Measurements from ENCODE around the gene RAB37. TPM values are rescaled to one million over a fixed set of nuclear protein-coding genes. Genes with fewer than 3 reads are reported as not detected.

RAB37 gene
- total RNA-seq, 2 donors from 2014 or later: 13.6 to 18.1 TPM

DNA sequence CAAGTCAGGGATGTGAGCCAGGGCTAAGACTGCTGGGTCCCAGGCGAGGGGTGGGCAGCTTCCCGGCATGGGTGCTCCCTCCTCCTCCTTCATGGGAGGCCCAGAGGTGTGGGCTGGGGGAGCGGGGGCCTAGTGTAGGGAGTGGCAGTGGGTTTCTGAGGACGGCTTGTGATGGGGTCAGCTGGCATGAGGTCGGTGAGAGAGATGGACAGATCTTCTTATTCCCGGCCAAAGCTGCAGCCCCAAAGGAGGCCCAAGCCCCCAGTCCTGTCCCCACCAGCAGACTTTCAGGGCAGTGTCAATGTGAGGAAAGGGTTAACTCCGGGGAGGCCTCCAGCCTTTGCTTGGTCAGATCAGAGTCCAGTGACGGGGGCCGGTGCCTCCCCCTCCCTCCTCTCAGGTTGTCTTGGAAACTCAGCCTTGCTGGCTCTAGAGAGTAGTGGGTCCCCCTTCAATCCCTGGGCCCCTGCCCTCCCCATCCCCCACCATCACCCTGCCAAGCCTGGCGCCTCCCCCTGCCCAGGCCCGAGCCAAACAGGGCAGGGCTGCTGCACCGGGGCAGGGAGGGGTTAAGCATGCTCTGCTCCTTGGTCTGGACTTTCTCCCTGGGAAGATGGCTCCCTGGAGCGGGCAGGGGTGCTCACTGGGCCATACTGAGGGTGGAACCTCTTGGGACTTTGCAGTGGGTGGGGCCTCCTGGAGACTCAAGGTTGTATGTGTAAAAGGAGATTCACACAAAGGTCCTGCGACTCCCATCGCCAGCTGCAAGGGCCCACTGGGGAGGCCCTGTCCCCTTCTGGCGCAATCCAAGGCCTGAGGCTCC lies 26.7 kb downstream of the RAB37 start:
- peaks cover 12% of the 10 kb centered on the region for H3K4me1 Mint-ChIP-seq (ENCODE audit: low read depth)
- no peak for ATAC-seq (replicated peaks in 1 of 2)
- peaks cover 2 to 9% of the 10 kb centered on the region in 2 donors for H3K36me3 Mint-ChIP-seq (ENCODE audit: insufficient read depth in 2 of 2)
- no peaks in the 10 kb centered on the region for H3K9me3 Mint-ChIP-seq
- no peak overlapping the region for H3K27ac Mint-ChIP-seq
- no peak for DNase-seq
- no peak overlapping the region for H3K4me3 Mint-ChIP-seq
- no peaks in the 10 kb centered on the region for H3K27me3 Mint-ChIP-seq (ENCODE audit: low read depth)

DNA sequence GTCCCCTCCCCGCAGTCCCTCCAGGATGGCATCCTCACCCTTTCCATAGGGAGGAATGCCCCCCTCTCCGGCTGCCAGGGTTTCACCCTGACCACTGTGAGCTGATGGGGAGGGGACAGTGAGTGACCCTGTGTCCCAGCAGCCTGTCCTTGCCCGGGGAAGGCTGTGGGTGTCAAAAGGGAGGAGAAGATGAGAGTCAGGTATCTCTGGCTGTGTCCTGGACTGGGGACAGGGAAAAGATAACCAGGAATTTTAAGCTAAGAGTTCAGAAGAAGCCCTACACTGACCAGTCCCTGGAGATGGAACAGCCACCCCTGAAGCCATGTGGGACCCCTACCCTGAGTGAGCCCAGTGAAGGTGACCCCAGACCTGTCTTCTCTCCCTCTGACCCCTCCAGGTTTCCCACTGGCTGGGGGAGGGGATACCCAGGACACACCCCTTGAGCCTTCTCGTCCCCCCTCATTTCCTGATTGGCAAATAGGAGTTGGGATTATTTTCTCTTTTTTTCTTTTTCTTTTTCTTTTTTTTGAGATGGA lies 27.8 kb downstream of the RAB37 start:
- Mint-ChIP-seq H3K4me1 (ENCODE audit: low read depth) (peaks cover 1% of the 10 kb centered on the region), H3K36me3 (ENCODE audit: insufficient read depth in 2 of 2) (peaks cover 2 to 11% of the 10 kb centered on the region in 2 donors), H3K4me3 (no peak overlapping the region), H3K27me3 (ENCODE audit: low read depth) (no peaks in the 10 kb centered on the region), H3K27ac (peak overlapping the region; percentile 92), H3K9me3 (no peaks in the 10 kb centered on the region)
- no peak for DNase-seq
- no peak for ATAC-seq (replicated peaks in 1 of 2)

DNA sequence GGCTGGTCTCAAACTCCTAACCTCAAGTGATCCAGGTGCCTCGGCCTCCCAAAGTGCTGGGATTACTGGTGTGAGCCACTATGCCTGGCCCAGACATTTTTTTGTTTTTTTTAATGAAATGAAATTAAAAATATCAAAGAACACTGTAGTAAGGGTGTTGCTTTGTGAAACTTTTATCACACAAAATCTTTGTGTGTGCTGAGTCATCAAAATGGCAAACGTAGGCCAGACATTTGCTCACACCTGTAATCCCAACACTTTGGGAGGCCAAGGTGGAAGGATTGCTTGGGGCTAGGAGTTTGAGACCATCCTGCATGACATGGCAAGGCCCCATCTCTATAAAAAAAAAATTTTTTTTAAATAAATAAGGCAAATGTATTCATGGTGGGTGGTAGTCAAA lies 29.4 kb downstream of the RAB37 start:
- no peak overlapping the region for H3K4me3 Mint-ChIP-seq
- ATAC-seq (replicated peaks in 1 of 2) (no peak), DNase-seq (no peak)
- H3K4me1 Mint-ChIP-seq (ENCODE audit: low read depth): peaks cover 10% of the 10 kb centered on the region
- H3K27me3 Mint-ChIP-seq (ENCODE audit: low read depth): no peaks in the 10 kb centered on the region
- no peaks in the 10 kb centered on the region for H3K9me3 Mint-ChIP-seq
- H3K27ac Mint-ChIP-seq: no peak overlapping the region
- peaks cover 2 to 11% of the 10 kb centered on the region in 2 donors for H3K36me3 Mint-ChIP-seq (ENCODE audit: insufficient read depth in 2 of 2)

DNA sequence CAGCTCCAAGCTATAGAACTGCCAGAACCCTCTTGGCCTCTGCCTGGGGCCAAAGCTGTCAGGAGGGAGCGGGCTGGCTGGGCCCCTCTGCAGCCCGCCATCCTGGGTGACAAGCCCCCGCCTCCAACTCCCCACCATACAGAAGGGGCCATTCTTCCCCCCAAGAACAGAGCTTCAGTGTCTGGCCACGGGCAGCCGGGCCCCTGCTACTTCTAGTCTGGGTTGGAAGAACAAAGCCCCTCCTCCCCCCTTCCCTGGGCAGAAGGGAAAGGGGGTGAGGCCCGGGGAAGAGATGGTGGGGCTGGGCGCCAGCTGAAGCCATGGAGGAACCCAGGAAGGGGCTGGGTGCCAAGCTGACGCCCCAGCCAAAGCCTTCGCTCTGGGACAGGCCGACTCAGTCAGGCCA lies 30.1 kb downstream of the RAB37 start:
- no peak for DNase-seq
- H3K36me3 Mint-ChIP-seq (ENCODE audit: insufficient read depth in 2 of 2): peaks cover 2 to 11% of the 10 kb centered on the region in 2 donors
- H3K4me1 Mint-ChIP-seq (ENCODE audit: low read depth): peaks cover 10% of the 10 kb centered on the region
- H3K9me3 Mint-ChIP-seq: no peaks in the 10 kb centered on the region
- H3K27me3 Mint-ChIP-seq (ENCODE audit: low read depth): no peaks in the 10 kb centered on the region
- no peak overlapping the region for H3K4me3 Mint-ChIP-seq
- no peak overlapping the region for H3K27ac Mint-ChIP-seq
- ATAC-seq (replicated peaks in 1 of 2): no peak

DNA sequence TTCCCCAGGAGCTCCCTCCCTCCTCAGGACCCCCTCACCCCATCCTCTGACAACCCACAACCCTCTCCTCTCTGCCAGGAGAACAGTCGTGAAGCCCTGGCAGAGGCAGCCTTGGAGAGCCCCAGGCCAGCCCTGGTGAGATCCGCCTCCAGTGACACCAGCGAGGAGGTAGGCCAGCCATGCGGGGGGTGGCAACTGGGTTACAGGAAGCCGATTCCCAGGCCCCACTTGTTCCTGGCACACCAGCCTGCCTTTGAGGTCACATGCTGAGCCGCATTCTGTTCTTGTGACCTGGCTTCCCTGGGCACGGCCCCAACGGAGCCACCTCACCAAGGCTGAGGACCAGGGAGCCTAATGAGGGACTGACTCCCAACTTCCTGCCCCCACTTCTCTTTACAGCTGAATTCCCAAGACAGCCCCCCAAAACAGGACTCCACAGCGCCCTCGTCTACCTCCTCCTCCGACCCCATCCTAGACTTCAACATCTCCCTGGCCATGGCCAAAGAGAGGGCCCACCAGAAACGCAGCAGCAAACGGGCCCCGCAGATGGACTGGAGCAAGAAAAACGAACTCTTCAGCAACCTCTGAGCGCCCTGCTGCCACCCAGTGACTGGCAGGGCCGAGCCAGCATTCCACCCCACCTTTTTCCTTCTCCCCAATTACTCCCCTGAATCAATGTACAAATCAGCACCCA lies 31.2 kb downstream of the RAB37 start:
- Mint-ChIP-seq H3K36me3 (ENCODE audit: insufficient read depth in 2 of 2) (peaks cover 2 to 15% of the 10 kb centered on the region in 2 donors), H3K4me1 (ENCODE audit: low read depth) (peaks cover 12% of the 10 kb centered on the region), H3K27ac (peak overlapping the region; percentile 29), H3K4me3 (no peak overlapping the region), H3K9me3 (no peaks in the 10 kb centered on the region), H3K27me3 (ENCODE audit: low read depth) (no peaks in the 10 kb centered on the region)
- ATAC-seq (replicated peaks in 1 of 2): no peak
- DNase-seq: no peak

DNA sequence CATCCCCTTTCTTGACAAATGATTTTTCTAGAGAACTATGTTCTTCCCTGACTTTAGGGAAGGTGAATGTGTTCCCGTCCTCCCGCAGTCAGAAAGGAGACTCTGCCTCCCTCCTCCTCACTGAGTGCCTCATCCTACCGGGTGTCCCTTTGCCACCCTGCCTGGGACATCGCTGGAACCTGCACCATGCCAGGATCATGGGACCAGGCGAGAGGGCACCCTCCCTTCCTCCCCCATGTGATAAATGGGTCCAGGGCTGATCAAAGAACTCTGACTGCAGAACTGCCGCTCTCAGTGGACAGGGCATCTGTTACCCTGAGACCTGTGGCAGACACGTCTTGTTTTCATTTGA lies 31.7 kb downstream of the RAB37 start:
- DNase-seq: no peak
- no peaks in the 10 kb centered on the region for H3K27me3 Mint-ChIP-seq (ENCODE audit: low read depth)
- H3K9me3 Mint-ChIP-seq: no peaks in the 10 kb centered on the region
- H3K36me3 Mint-ChIP-seq (ENCODE audit: insufficient read depth in 2 of 2): peaks cover 2 to 15% of the 10 kb centered on the region in 2 donors
- no peak for ATAC-seq (replicated peaks in 1 of 2)
- H3K27ac Mint-ChIP-seq: peak overlapping the region; percentile 29
- H3K4me1 Mint-ChIP-seq (ENCODE audit: low read depth): peaks cover 17% of the 10 kb centered on the region
- no peak overlapping the region for H3K4me3 Mint-ChIP-seq

DNA sequence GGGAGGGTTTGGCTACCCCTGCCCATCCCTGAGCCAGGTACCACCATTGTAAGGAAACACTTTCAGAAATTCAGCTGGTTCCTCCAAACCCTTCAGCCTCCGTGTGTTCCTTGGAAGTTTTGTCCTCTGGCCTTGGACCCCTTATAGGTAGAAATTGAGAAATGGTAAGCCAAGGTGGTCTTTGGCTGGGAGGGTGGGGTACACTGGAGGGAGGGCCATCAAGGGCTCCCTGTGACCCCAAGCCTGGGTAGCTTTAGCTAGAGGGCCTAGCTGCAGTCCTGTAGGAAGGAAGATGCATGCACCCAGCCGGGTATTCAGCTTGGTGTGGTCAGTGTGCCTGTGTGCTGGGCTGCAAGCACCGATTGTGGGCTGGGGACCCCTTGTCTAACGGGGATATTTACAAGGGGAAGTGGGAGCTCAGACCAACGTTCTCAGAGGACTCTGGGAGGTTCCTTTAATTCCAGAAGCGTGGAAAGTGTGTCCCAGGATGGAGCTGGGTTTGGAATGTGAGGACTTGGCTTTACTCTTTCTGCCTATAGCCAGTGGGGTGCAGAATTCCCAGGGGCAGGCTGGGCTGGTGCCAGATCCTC lies 32.3 kb downstream of the RAB37 start:
- no peak for DNase-seq
- Mint-ChIP-seq H3K9me3 (no peaks in the 10 kb centered on the region), H3K4me3 (no peak overlapping the region), H3K36me3 (ENCODE audit: insufficient read depth in 2 of 2) (peaks cover 2 to 15% of the 10 kb centered on the region in 2 donors), H3K27ac (peak overlapping the region; percentile 29), H3K4me1 (ENCODE audit: low read depth) (peaks cover 24% of the 10 kb centered on the region), H3K27me3 (ENCODE audit: low read depth) (no peaks in the 10 kb centered on the region)
- ATAC-seq (replicated peaks in 1 of 2): no peak

DNA sequence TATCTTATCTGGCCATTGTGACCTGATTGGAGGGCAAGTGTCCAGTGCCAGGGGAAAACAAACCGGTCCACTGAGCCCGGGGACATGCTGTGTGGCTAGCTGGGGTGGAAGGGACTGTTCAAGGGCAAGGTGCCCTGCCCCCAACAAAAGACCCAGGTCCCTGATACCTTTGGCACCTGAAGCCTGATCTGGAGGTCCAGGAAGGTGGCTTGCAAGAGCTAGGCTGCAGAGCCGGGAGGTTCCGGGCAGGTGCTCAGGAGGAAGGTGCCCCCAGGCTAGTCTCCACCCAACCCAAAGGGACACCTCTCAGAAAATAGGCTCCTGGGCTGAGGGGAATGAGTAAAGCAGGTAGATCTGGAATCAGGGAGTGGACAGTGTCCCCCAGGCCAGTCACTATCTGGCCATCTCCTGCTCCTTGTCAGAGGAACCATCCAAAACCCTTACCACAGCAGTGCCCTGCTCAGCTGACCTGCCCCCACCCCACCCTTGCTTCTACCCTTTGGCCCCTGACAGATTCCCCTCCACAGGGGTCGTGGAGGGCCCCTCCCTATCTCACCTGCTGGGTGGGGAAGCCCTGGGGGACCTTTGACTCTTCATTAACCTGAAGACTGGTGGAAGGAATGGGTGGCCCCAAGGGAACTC lies 32.9 kb downstream of the RAB37 start:
- no peak overlapping the region for H3K4me3 Mint-ChIP-seq
- peak overlapping the region; percentile 27 for H3K27ac Mint-ChIP-seq
- peaks cover 2 to 15% of the 10 kb centered on the region in 2 donors for H3K36me3 Mint-ChIP-seq (ENCODE audit: insufficient read depth in 2 of 2)
- peaks cover 26% of the 10 kb centered on the region for H3K4me1 Mint-ChIP-seq (ENCODE audit: low read depth)
- no peaks in the 10 kb centered on the region for H3K27me3 Mint-ChIP-seq (ENCODE audit: low read depth)
- ATAC-seq (replicated peaks in 1 of 2) (no peak), DNase-seq (no peak)
- H3K9me3 Mint-ChIP-seq: no peaks in the 10 kb centered on the region

DNA sequence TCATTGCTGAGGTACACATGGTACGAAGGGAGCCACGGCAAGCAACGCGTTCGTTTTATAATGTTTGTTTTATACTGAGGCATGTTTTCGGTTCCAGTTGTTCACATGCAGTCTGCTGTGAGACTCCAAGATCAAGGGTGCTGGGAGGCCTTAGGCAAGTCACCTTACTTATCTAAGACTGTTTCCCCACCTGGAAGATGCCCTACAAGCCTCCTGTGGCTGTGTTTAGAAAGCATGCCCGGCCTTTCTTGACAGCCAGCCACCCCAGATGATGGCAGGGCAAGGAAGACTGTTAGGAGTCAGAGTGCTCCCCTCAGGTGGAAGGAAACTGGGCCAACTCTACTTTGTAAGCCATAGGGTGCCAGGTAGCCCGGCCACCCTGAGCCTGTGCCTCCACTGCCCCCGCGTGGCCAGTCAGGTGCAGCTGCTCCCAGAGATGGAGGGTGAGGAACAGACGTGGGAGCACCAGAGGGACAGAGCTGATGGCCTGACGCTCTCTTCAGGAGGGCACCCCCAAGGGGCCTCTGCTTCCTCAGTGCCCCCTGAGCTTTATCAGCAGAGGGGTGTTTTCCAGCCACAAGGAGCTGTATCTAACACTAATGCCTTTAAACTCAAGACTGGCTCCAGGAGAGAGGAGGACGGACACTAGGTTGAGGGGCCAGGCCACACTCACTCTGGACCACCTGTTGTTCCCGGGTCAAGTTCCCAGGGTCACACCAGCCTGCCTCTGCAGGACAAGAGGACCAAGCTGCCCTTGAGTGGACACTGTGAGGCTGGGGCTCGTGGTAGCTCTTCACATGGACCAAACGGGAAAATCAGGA lies 33.7 kb downstream of the RAB37 start:
- Mint-ChIP-seq H3K27ac (peak overlapping the region; percentile 27), H3K36me3 (ENCODE audit: insufficient read depth in 2 of 2) (peaks cover 3 to 15% of the 10 kb centered on the region in 2 donors), H3K27me3 (ENCODE audit: low read depth) (no peaks in the 10 kb centered on the region), H3K9me3 (no peaks in the 10 kb centered on the region), H3K4me3 (no peak overlapping the region), H3K4me1 (ENCODE audit: low read depth) (peaks cover 33% of the 10 kb centered on the region)
- peak; percentile 90 for ATAC-seq (replicated peaks in 1 of 2)
- DNase-seq: peak; percentile 75 to 79

DNA sequence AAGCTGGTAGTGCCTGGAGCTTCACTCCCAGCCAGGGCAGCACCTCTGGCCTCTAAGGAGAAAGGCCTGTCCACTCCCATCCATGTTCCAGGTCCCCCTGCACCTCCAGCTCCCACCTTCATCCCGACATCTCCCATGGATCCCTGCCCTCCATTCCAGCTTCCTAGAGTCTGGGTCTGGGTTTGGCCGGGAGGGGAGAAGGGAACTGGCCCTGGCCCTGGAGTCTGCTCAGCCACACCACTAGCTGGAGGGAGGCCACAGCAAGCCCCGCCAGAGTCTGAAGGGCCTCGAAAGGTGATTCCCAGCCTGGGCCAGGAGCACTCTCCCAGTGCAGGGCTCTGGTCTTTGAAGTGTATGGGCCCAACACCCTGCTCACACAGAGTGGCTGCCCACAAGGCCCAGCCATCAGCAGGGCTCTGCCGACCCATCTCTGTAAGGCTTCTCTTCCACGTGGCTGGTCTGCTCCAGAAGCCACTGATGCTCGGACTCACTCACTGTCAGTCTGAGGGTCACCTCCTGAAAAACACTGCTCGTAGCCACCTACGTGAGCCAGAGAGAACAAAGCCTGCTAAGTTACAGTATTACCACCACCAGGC lies 34.4 kb downstream of the RAB37 start:
- Mint-ChIP-seq H3K36me3 (ENCODE audit: insufficient read depth in 2 of 2) (peaks cover 8 to 16% of the 10 kb centered on the region in 2 donors), H3K27me3 (ENCODE audit: low read depth) (no peaks in the 10 kb centered on the region), H3K4me1 (ENCODE audit: low read depth) (peaks cover 38% of the 10 kb centered on the region), H3K9me3 (no peaks in the 10 kb centered on the region), H3K4me3 (no peak overlapping the region), H3K27ac (no peak overlapping the region)
- ATAC-seq (replicated peaks in 1 of 2) (no peak), DNase-seq (no peak)

DNA sequence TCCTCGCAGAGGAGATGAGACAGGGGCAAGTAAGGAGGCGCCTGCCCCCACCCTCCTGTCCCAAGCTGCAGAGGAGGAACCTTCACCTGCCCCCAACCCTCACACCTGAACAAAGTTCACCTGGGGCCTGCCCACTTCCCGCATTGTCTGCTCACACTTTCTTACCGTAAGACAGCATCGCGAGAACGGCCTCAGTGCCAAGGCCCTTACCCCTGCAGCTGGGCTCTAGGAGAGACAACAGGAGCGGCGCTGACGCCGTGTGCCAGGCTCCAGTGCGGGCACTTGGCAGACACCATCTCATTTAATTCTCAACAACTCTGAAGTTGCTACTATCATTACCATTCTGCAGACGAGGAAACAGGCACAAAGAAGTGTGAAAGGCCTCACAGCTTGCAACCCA lies 35.0 kb downstream of the RAB37 start:
- Mint-ChIP-seq H3K4me3 (no peak overlapping the region), H3K36me3 (ENCODE audit: insufficient read depth in 2 of 2) (peaks cover 6 to 16% of the 10 kb centered on the region in 2 donors), H3K27ac (peak overlapping the region; percentile 36), H3K9me3 (no peaks in the 10 kb centered on the region), H3K4me1 (ENCODE audit: low read depth) (peaks cover 43% of the 10 kb centered on the region), H3K27me3 (ENCODE audit: low read depth) (no peaks in the 10 kb centered on the region)
- ATAC-seq (replicated peaks in 1 of 2) (no peak), DNase-seq (no peak)

DNA sequence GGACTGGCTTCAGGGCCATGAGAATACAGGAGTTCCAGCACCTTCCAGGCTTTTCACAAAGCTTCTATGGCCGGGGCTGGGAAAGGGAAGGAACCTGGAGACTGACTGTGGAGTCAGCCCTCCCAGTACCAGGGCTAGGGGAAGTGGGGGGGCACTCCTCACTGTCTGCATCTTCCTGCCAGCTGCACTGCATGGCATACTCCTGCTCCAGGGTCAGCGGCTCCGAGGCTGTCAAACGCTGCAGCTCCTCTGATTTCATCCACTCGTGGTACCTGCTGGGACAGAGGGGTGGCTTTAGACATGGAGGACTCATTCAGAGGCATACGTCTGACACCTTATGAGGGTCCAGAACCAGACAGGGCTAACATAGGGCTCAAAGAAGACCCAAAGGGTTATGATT lies 36.4 kb downstream of the RAB37 start:
- Mint-ChIP-seq H3K27ac (no peak overlapping the region), H3K27me3 (ENCODE audit: low read depth) (no peaks in the 10 kb centered on the region), H3K36me3 (ENCODE audit: insufficient read depth in 2 of 2) (peaks cover 6 to 15% of the 10 kb centered on the region in 2 donors)

More for the DNA sequence above, 36.4 kb downstream of the RAB37 start:
- no peak for DNase-seq
- ATAC-seq (replicated peaks in 1 of 2): no peak
- Mint-ChIP-seq H3K4me1 (ENCODE audit: low read depth) (peaks cover 55% of the 10 kb centered on the region), H3K9me3 (no peaks in the 10 kb centered on the region), H3K4me3 (peak overlapping the region in 1 of 2 donors; percentile 16)

All from activated T-cell treated with anti-CD3 and anti-CD28 coated beads, Interleukin-2, amount 50 U/mL, for 72 hours (primary cell).